GM12872 (cell line): ENCODE data around the gene GPR141.

ENCODE experiments used
- CTCF ChIP-seq: IDR thresholded peaks from 3 replicates; pipeline ENCODE4 v1.5.1; 2011; ENCODE audit warnings: low read depth, mild to moderate bottlenecking, low read length, moderate library complexity; ENCODE audit not compliant: insufficient read depth

Gene GPR141

GRCh38 chr7:37770838-37771237 lies 87.3 kb downstream of the GPR141 start:
- no peak for TF ChIP-seq CTCF

- TF ChIP-seq CTCF = no peak
These were observed 87.8 kb downstream of the GPR141 start for GRCh38 chr7:37771342-37771741.

GRCh38 chr7:37771801-37772200 lies 88.2 kb downstream of the GPR141 start:
- no peak for TF ChIP-seq CTCF

GRCh38 chr7:37775921-37776320 lies 92.4 kb downstream of the GPR141 start:
- no peak for TF ChIP-seq CTCF

GRCh38 chr7:37781156-37781555 lies 97.6 kb downstream of the GPR141 start:
- no peak for TF ChIP-seq CTCF

- no peak for TF ChIP-seq CTCF
These were observed 98.6 kb downstream of the GPR141 start for GRCh38 chr7:37782166-37782565.

- no peak for TF ChIP-seq CTCF
These were observed 100.4 kb downstream of the GPR141 start for GRCh38 chr7:37784015-37784414.
